LNCaP clone FGC (cell line): Measurements from ENCODE around the gene MARCHF3.
A peak's percentile ranks its signal among the peaks of the same experiment; 100 is the strongest.

Source experiments
- DNase-seq: peaks from one replicate; pipeline ENCODE4 v3.0.0-alpha.2; 2011; ENCODE audit warnings: low read depth
- H3K4me3 ChIP-seq: 2 replicates; pipeline ENCODE4 v1.5.1; 2011; ENCODE audit warnings: mild to moderate bottlenecking, low read depth, low read length, control low read depth
- CTCF ChIP-seq: IDR thresholded peaks from 2 replicates; pipeline ENCODE4 v1.5.1; 2012; ENCODE audit warnings: mild to moderate bottlenecking; ENCODE audit not compliant: control insufficient read depth, insufficient read depth; ENCODE audit errors: extremely low read depth

MARCHF3 gene

GRCh38 chr5:126971455-126972031, 58.8 kb downstream of the MARCHF3 start:
- H3K4me3 ChIP-seq = no peak overlapping the region
- no peak for TF ChIP-seq CTCF
- no peak for DNase-seq

- no peak overlapping the region for H3K4me3 ChIP-seq
- no peak for DNase-seq
- no peak for TF ChIP-seq CTCF
Observed at GRCh38 chr5:126970517-126971017, 59.8 kb downstream of the MARCHF3 start.

GRCh38 chr5:126969548-126969947, 60.8 kb downstream of the MARCHF3 start:
- no peak overlapping the region for H3K4me3 ChIP-seq
- no peak for DNase-seq
- TF ChIP-seq CTCF = no peak

- DNase-seq = no peak
- H3K4me3 ChIP-seq = no peak overlapping the region
- TF ChIP-seq CTCF = no peak
Observed at GRCh38 chr5:126967808-126968466, 62.4 kb downstream of the MARCHF3 start.

- no peak for DNase-seq
- H3K4me3 ChIP-seq = no peak overlapping the region
- TF ChIP-seq CTCF = no peak
Observed at GRCh38 chr5:126965487-126965886, 64.9 kb downstream of the MARCHF3 start.

- TF ChIP-seq CTCF = no peak
- DNase-seq = peak; percentile 69
Observed at GRCh38 chr5:126965061-126965475, 65.3 kb downstream of the MARCHF3 start.

More at GRCh38 chr5:126965061-126965475, 65.3 kb downstream of the MARCHF3 start:
- no peak overlapping the region for H3K4me3 ChIP-seq
